Ovary (tissue), 3 donors: ENCODE data around the gene TBCK.

Source experiments
- POLR2A ChIP-seq: fragments of 450-650 bp; IDR thresholded peaks from one replicate; pipeline ENCODE4 v1.6.1; 2017; ENCODE audit warnings: antibody characterized with exemption, mild to moderate bottlenecking, moderate library complexity
- TF ChIP-seq, protein P1 (sequence below), 3 donors: fragments of 450-650 bp in 2 of 3; fragments of 200-600 bp in 1 of 3; IDR thresholded peaks; one replicate each; pipeline versions ENCODE4 v1.5.1 to v1.8.0; 2016 to 2022; ENCODE audit warnings: antibody characterized with exemption in 3 of 3, mild to moderate bottlenecking in 1 of 3
- donor health status: DM: no; HTN: no; CAD: no.

DNA sequence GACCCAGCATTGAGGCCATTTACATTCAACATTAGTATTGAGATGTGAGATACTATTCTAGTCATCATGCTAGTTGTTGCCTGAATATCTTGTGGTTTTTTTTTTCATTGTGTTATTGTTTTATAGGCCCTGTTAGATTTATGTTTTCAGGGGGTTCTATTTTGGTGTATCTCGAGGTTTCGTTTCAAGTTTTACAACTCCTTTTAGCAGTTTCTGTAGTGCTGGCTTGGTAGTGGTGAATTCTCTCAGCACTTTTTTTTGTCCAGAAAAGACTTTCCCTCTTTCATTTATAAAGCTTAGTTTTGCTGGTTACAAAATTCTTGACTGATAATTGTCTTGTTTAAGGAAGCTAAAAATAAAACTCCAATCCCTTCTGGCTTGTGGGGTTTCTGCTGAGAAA lies 305.2 kb downstream of the TBCK start:
- TF ChIP-seq POLR2A, result no peak
- TF ChIP-seq, protein P1, sequence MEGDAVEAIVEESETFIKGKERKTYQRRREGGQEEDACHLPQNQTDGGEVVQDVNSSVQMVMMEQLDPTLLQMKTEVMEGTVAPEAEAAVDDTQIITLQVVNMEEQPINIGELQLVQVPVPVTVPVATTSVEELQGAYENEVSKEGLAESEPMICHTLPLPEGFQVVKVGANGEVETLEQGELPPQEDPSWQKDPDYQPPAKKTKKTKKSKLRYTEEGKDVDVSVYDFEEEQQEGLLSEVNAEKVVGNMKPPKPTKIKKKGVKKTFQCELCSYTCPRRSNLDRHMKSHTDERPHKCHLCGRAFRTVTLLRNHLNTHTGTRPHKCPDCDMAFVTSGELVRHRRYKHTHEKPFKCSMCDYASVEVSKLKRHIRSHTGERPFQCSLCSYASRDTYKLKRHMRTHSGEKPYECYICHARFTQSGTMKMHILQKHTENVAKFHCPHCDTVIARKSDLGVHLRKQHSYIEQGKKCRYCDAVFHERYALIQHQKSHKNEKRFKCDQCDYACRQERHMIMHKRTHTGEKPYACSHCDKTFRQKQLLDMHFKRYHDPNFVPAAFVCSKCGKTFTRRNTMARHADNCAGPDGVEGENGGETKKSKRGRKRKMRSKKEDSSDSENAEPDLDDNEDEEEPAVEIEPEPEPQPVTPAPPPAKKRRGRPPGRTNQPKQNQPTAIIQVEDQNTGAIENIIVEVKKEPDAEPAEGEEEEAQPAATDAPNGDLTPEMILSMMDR (IDR thresholded peaks at IDR 0.05), result no peak
